Ectodermal cell (in vitro differentiated cells): Measurements from ENCODE around the gene THOC3. TPM values are rescaled to one million over a fixed set of nuclear protein-coding genes. Genes with fewer than 3 reads are reported as not detected.
"Not testable (repeated sequence)": the region's sequence is repeated elsewhere in the genome, so short reads cannot be mapped to it uniquely, and the experiment has no call there.

Source experiments
- H3K27ac ChIP-seq: 2 replicates; pipeline ENCODE4 v1.7.0; 2013; ENCODE audit warnings: mild to moderate bottlenecking, low read depth, low read length; ENCODE audit not compliant: insufficient read depth, poor library complexity, severe bottlenecking
- H3K27me3 ChIP-seq: 2 replicates; pipeline ENCODE4 v1.7.0; 2013; ENCODE audit warnings: mild to moderate bottlenecking, low read length; ENCODE audit not compliant: insufficient read depth, control insufficient read depth, poor library complexity, severe bottlenecking
- H3K36me3 ChIP-seq: one replicate; pipeline ENCODE4 v1.7.0; 2013; ENCODE audit warnings: low read length; ENCODE audit not compliant: control insufficient read depth, insufficient read depth
- H3K4me1 ChIP-seq: one replicate; pipeline ENCODE4 v1.7.0; 2013; ENCODE audit warnings: low read length; ENCODE audit not compliant: control insufficient read depth, insufficient read depth
- H3K4me3 ChIP-seq: 2 replicates; pipeline ENCODE4 v1.7.0; 2013; ENCODE audit warnings: low read depth, low read length, control low read depth; ENCODE audit not compliant: insufficient read depth
- H3K9me3 ChIP-seq: 2 replicates; pipeline ENCODE4 v1.7.0; 2013; ENCODE audit warnings: mild to moderate bottlenecking, low read length, moderate library complexity; ENCODE audit not compliant: control insufficient read depth
- WGBS, 2 experiments: methylation state at CpG; one replicate each; pipeline ENCODE4 v1.1.7; 2013; ENCODE audit warnings: missing lambda C conversion rate in 2 of 2; 5-methylcytosine and 5-hydroxymethylcytosine counted together
- polyA plus RNA-seq, 4 experiments: library from polyadenylated mRNA; stranded (reverse); fragments of 50-300 nt; gene quantifications; one replicate each; pipeline ENCODE4 v1.2.3, GENCODE V29; 2013

The THOC3 gene
- polyA plus RNA-seq (2013, experiment 1 of 4): 66.7 TPM
- 71.8 TPM for polyA plus RNA-seq (2013, experiment 2 of 4)
- 62.6 TPM for polyA plus RNA-seq (2013, experiment 3 of 4)
- 65.5 TPM for polyA plus RNA-seq (2013, experiment 4 of 4)

- H3K4me1 ChIP-seq, H3K9me3 ChIP-seq, H3K27ac ChIP-seq, H3K36me3 ChIP-seq, H3K27me3 ChIP-seq: not testable (repeated sequence)
- 0 to 1% methylated on average over 44 to 49 of the region's 67 CpGs for WGBS, 2 experiments
- peak within 1 kb of the TSS; percentile 61 for H3K4me3 ChIP-seq
These were observed at the start of gene THOC3 for GRCh38 chr5:175967471-175968372. THOC3 (minus strand) TSS chr5:175968315; CDS start chr5:175968208, 107 bp downstream.

- H3K36me3 ChIP-seq, H3K4me3 ChIP-seq, H3K27ac ChIP-seq, H3K9me3 ChIP-seq, H3K27me3 ChIP-seq, H3K4me1 ChIP-seq: not testable (repeated sequence)
- WGBS, 2 experiments: no CpG with 5 or more reads among the region's 4 CpGs
These were observed 49.2 kb upstream of the THOC3 start for GRCh38 chr5:176017324-176017723.

GRCh38 chr5:176014360-176014759 lies 46.2 kb upstream of the THOC3 start:
- H3K36me3 ChIP-seq, H3K27me3 ChIP-seq, H3K27ac ChIP-seq, H3K4me3 ChIP-seq, H3K4me1 ChIP-seq, H3K9me3 ChIP-seq: not testable (repeated sequence)
- WGBS, 2 experiments: 96 to 98% methylated on average over 3 of the region's 6 CpGs

GRCh38 chr5:176011088-176011487 lies 43.0 kb upstream of the THOC3 start:
- H3K36me3 ChIP-seq, H3K27me3 ChIP-seq, H3K9me3 ChIP-seq, H3K27ac ChIP-seq, H3K4me1 ChIP-seq, H3K4me3 ChIP-seq: not testable (repeated sequence)
- WGBS, 2 experiments: 29 to 53% methylated on average over 1 to 2 of the region's 4 CpGs

- WGBS, 2 experiments: 80 to 82% methylated on average over 7 of the region's 8 CpGs
- H3K4me1 ChIP-seq, H3K27ac ChIP-seq, H3K36me3 ChIP-seq, H3K4me3 ChIP-seq, H3K9me3 ChIP-seq, H3K27me3 ChIP-seq: not testable (repeated sequence)
These were observed 42.1 kb upstream of the THOC3 start for GRCh38 chr5:176010202-176010601.

- H3K9me3 ChIP-seq, H3K4me1 ChIP-seq, H3K36me3 ChIP-seq, H3K27me3 ChIP-seq, H3K4me3 ChIP-seq, H3K27ac ChIP-seq: not testable (repeated sequence)
- WGBS, 2 experiments: no CpG with 5 or more reads among the region's 4 CpGs
These were observed 39.1 kb upstream of the THOC3 start for GRCh38 chr5:176007220-176007619.

GRCh38 chr5:176006819-176007218 lies 38.7 kb upstream of the THOC3 start:
- H3K9me3 ChIP-seq, H3K36me3 ChIP-seq, H3K27me3 ChIP-seq, H3K4me3 ChIP-seq, H3K4me1 ChIP-seq, H3K27ac ChIP-seq: not testable (repeated sequence)
- 85 to 93% methylated on average over 11 of the region's 13 CpGs for WGBS, 2 experiments

GRCh38 chr5:175997979-175998378 lies 29.9 kb upstream of the THOC3 start:
- not testable (repeated sequence) for H3K36me3 ChIP-seq, H3K4me3 ChIP-seq, H3K9me3 ChIP-seq, H3K4me1 ChIP-seq, H3K27ac ChIP-seq, H3K27me3 ChIP-seq
- whole genome bisulfite sequencing, 2 experiments: no CpG with 5 or more reads among the region's 6 CpGs

GRCh38 chr5:175997495-175997894 lies 29.4 kb upstream of the THOC3 start:
- WGBS, 2 experiments: no CpG with 5 or more reads among the region's 4 CpGs
- H3K4me1 ChIP-seq, H3K9me3 ChIP-seq, H3K4me3 ChIP-seq, H3K36me3 ChIP-seq, H3K27ac ChIP-seq, H3K27me3 ChIP-seq: not testable (repeated sequence)

- H3K36me3 ChIP-seq, H3K27me3 ChIP-seq, H3K4me3 ChIP-seq, H3K9me3 ChIP-seq, H3K27ac ChIP-seq, H3K4me1 ChIP-seq: not testable (repeated sequence)
- WGBS, 2 experiments: no CpG with 5 or more reads among the region's 6 CpGs
These were observed 28.7 kb upstream of the THOC3 start for GRCh38 chr5:175996791-175997190.
